SKM-1 (cell line): ENCODE results near the gene MTFP1.
"Not testable (repeated sequence)": the region's sequence is repeated elsewhere in the genome, so short reads cannot be mapped to it uniquely, and the experiment has no call there.

Experiments
- DNase-seq: peaks from one replicate; lab custom pipeline; 2025; ENCODE audit not compliant: unreplicated experiment; lab: John Stamatoyannopoulos, UW

Gene MTFP1

DNA sequence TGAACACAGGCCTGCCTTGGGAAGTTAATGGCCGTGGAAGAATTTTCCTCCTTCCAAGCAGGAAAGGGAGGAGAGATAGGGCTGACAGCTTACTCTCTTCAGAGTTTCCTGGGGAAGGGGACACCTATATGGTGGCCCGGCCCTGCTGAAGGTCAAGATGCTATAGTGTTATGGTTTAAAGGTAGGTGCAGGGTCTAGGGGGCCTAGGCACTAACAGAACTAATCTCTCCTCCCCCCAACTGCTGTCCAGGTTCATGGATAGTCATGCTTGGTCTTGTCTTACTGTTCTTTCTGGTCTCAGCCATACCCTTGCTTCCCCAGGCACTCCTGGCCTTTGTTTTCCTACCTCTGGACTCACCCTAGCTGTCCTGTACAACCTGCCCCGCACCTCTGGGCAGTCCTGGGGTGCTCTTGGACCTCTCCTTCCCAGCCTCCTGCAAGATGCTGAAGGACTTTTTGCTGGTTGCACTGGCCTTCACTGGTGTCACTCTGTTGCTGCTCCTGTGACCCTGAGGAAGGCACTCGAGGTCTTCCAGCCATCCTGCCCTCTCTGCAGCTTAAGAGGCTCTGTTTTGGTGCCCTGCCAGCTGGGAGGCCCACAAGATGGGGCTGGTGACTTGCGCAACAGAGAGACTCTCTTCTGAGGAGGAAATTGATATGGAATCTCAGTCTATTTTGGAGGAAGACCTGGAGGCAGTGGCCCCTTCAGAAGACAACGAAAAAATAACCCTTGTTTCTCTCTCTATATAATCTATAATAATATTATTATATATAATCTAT lies 28.4 kb downstream of the MTFP1 start:
- DNase-seq: peak; percentile 46

- no peak for DNase-seq
Observed at GRCh38 chr22:30455075-30455840, 29.7 kb downstream of the MTFP1 start.

DNA sequence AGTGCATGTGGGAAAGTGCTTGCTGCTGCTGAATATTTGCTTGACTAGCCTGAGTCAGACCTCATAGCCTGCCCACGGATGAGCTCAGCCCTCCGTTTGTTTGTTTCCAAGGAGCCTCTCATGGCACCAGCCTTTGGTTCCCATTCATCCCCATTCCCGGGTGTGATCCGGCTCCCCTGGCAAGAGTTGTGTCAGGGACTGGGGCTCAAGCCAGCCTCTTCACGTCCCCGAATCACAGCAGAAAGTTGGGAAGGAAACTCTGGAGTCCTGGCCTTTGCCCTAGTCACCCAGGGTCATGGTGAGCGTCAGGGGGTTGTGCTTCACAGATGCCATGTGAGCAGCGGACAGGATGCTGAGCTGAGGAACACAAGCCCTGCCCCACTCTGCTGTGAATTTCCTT lies 32.4 kb downstream of the MTFP1 start:
- DNase-seq: no peak

GRCh38 chr22:30459181-30460052 lies 33.8 kb downstream of the MTFP1 start:
- no peak for DNase-seq

GRCh38 chr22:30460147-30460546 lies 34.6 kb downstream of the MTFP1 start:
- no peak for DNase-seq

- not testable (repeated sequence) for DNase-seq
Observed at GRCh38 chr22:30460555-30460954, 35.0 kb downstream of the MTFP1 start.

DNA sequence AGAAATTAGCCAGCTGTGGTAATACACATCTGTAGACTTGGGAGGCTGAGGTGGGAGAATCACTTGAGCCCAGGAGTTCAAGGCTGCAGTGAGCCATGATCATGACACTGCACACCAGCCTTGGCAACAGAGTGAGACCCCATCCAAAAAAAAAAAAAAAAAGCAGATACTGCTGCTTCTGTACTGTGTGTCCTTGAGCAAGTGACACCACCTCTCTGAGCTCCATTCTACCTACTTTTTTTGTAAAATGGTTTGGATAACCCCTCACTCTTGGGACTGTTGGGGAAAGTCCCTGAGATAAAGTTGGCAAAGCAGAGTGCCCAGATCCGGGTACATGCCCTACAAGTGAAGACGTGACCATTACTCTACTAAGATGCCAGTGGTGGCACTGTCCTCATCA lies 43.6 kb downstream of the MTFP1 start:
- DNase-seq: no peak

GRCh38 chr22:30470655-30471054 lies 45.1 kb downstream of the MTFP1 start:
- no peak for DNase-seq

DNA sequence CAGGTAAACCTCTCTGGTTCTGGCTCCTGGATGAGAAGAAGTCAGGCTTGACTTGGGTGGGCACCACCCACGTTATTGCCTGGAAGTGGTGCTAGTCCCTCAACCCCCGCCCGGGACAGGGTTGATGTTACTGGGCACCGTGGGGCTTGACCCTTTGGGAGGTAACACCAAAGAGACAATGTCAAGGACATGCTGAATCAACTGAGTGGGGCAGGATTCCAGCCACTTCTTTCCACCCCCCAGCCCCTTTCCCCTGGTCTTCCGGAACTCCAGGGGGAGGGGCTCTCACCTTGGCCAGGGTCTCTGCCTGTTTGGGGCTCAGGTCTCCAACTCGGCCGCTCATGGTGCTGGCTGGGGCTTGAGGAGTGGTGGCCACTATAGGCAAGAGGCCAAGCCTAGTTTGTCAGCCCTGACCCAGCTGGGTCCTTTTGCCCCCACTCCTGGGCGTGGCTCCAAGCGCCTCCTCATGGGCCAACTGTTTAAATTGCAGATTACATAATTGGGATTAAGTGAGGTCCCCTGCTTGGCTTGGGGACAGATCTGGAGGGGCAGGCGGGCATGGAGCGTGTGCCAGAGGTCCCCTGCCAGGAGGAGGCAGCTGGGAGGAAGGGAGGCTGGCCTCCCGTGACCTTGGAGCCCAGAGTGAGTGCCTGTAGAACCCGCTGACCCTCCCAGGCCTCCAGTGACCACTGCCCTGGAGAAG lies 46.2 kb downstream of the MTFP1 start, which contains the start of gene SEC14L3:
Gene SEC14L3 (minus strand): TSS at position 402 of the 703 bp plus-strand sequence. CDS start 59 bp downstream, at position 343.
- DNase-seq: no peak

GRCh38 chr22:30472994-30473720 lies 47.6 kb downstream of the MTFP1 start:
- no peak for DNase-seq

GRCh38 chr22:30474121-30474520 lies 48.6 kb downstream of the MTFP1 start:
- DNase-seq: no peak

- DNase-seq: no peak
Observed at GRCh38 chr22:30474683-30475424, 49.3 kb downstream of the MTFP1 start.
